Endothelial cell of umbilical vein (primary cell): Measurements from ENCODE around the gene BTAF1. TPM values are rescaled to one million over a fixed set of nuclear protein-coding genes. Genes with fewer than 3 reads are reported as not detected.

Source experiments
- BruUV-seq: library from RNA; stranded (reverse); fragments of 400-500 nt; replicated peaks from 2 replicates; lab custom pipeline; 2021; lab: Mats Ljungman, UMichigan
- CTCF ChIA-PET: fragments of 300-600, 350-600 bp; sonication (Branson Sonifier 250); formaldehyde crosslinking; loops from one replicate; lab custom pipeline; 2021; ENCODE audit warnings: antibody characterized with exemption, inconsistent platforms; lab: Charles Lee
- POLR2A ChIA-PET: fragments of 300-600, 350-600 bp; sonication (Branson Sonifier 250); formaldehyde crosslinking; loops from one replicate; lab custom pipeline; 2021; ENCODE audit warnings: antibody characterized with exemption, inconsistent platforms; lab: Charles Lee
- DNase-seq: peaks from one replicate; pipeline ENCODE4 v3.0.0-alpha.2; 2011; ENCODE audit warnings: low read depth, low spot score
- FAIRE-seq: peaks from 2 replicates; lab custom pipeline; 2011; peaks lifted over from hg19 to GRCh38; lab: Jason Lieb, UNC
- H2AFZ ChIP-seq: 2 replicates; pipeline ENCODE4 v1.6.0; 2012; ENCODE audit warnings: low read depth, low read length, control low read depth, inconsistent platforms
- H3K27ac ChIP-seq: 2 replicates; pipeline ENCODE4 v1.5.1; 2011; ENCODE audit warnings: low read depth, mild to moderate bottlenecking, control low read depth, low read length, moderate library complexity; ENCODE audit not compliant: insufficient read depth
- H3K27me3 ChIP-seq, 2 experiments: 2 replicates each; pipeline versions ENCODE4 v1.6.0 to v1.6.1; 2011; ENCODE audit warnings: low read length in 2 of 2, mixed read lengths in 1 of 2; ENCODE audit not compliant: control insufficient read depth in 2 of 2, insufficient read depth in 2 of 2
- H3K36me3 ChIP-seq, 2 experiments: 2 replicates in 1 of 2; 3 replicates in 1 of 2; pipeline ENCODE4 v1.5.1; 2011; ENCODE audit warnings: low read length in 2 of 2, mild to moderate bottlenecking in 1 of 2, moderate library complexity in 1 of 2; ENCODE audit not compliant: control insufficient read depth in 2 of 2, insufficient read depth in 2 of 2; ENCODE audit errors: extremely low read depth in 1 of 2
- H3K4me1 ChIP-seq: 3 replicates; pipeline ENCODE4 v1.5.1; 2011; ENCODE audit warnings: mild to moderate bottlenecking, low read length; ENCODE audit not compliant: control insufficient read depth, insufficient read depth; ENCODE audit errors: extremely low read depth
- H3K4me2 ChIP-seq: 2 replicates; pipeline ENCODE4 v1.6.1; 2011; ENCODE audit warnings: low read length, control low read depth, mixed read lengths; ENCODE audit not compliant: insufficient read depth
- H3K4me3 ChIP-seq, 3 experiments: fragments of 200-600 bp in 1 of 3; sonication (generic), shearing (Covaris generic) in 1 of 3; replicated peaks in 1 of 3; 2 replicates each; pipeline ENCODE4 v1.5.1; 2011 to 2016; ENCODE audit warnings: control low read depth in 3 of 3, low read length in 3 of 3, mild to moderate bottlenecking in 2 of 3, inconsistent platforms in 1 of 3, low read depth in 1 of 3, moderate library complexity in 1 of 3; ENCODE audit not compliant: insufficient read depth in 1 of 3
- H3K79me2 ChIP-seq: 2 replicates; pipeline ENCODE4 v1.6.0; 2012; ENCODE audit warnings: low read length, inconsistent platforms; ENCODE audit not compliant: control insufficient read depth, insufficient read depth
- H3K9ac ChIP-seq: replicated peaks from 2 replicates; pipeline ENCODE3; 2011; ENCODE audit warnings: low read length, control low read depth; ENCODE audit not compliant: insufficient read depth; ENCODE audit errors: extremely low read depth
- H3K9me1 ChIP-seq: replicated peaks from 3 replicates; pipeline ENCODE4 v1.6.0; 2011; ENCODE audit warnings: mild to moderate bottlenecking, low read length; ENCODE audit not compliant: control insufficient read depth, insufficient read depth; ENCODE audit errors: extremely low read depth
- H3K9me3 ChIP-seq: replicated peaks from 2 replicates; pipeline ENCODE4 v1.5.1; 2012; ENCODE audit warnings: low read length, inconsistent platforms; ENCODE audit not compliant: control insufficient read depth, insufficient read depth
- H4K20me1 ChIP-seq: replicated peaks from 2 replicates; pipeline ENCODE3; 2011; ENCODE audit warnings: mild to moderate bottlenecking, low read length; ENCODE audit not compliant: control insufficient read depth, insufficient read depth; ENCODE audit errors: extremely low read depth
- EZH2 ChIP-seq: IDR thresholded peaks from 2 replicates; pipeline ENCODE4 v1.6.1; 2012; ENCODE audit warnings: borderline replicate concordance, low read depth, mild to moderate bottlenecking, moderate library complexity, low read length, inconsistent platforms; ENCODE audit not compliant: severe bottlenecking
- FOS ChIP-seq: IDR thresholded peaks from 2 replicates; pipeline ENCODE4 v1.6.1; 2011; ENCODE audit warnings: mild to moderate bottlenecking, low read length, moderate library complexity, borderline replicate concordance; ENCODE audit not compliant: insufficient read depth
- GATA2 ChIP-seq: IDR thresholded peaks from 2 replicates; pipeline ENCODE4 v1.7.0; 2011; ENCODE audit warnings: low read depth, mild to moderate bottlenecking, moderate library complexity, mixed read lengths, low read length; ENCODE audit not compliant: insufficient read length, insufficient read depth
- JUN ChIP-seq: IDR thresholded peaks from 2 replicates; pipeline ENCODE4 v1.6.1; 2011; ENCODE audit warnings: borderline replicate concordance, low read depth; ENCODE audit not compliant: insufficient read length, insufficient read depth
- MYC ChIP-seq: IDR thresholded peaks from one replicate; pipeline ENCODE4 v1.6.1; 2011; ENCODE audit warnings: mild to moderate bottlenecking, low read depth, low read length
- POLR2A ChIP-seq: IDR thresholded peaks from 2 replicates; pipeline ENCODE4 v1.6.1; 2012; ENCODE audit warnings: low read depth, mild to moderate bottlenecking, control low read depth, low read length
- POLR2AphosphoS5 ChIP-seq: IDR thresholded peaks from 2 replicates; pipeline ENCODE4 v1.6.1; 2012; ENCODE audit warnings: low read depth, mild to moderate bottlenecking, control low read depth, low read length, moderate library complexity; ENCODE audit not compliant: insufficient read depth
- dilution Hi-C: fragments of 300-500 bp; cut with MboI; formaldehyde crosslinking; loops from one replicate; pipeline ENCODE4 v1.15.0; 2019; ENCODE audit warnings: low sequenced_read_pairs; ENCODE audit not compliant: extremely low pct_ligation_motif_present
- intact Hi-C: fragments of 100-400 bp; cut with micrococcal nuclease; formaldehyde crosslinking; loops from one replicate; pipeline ENCODE4 v1.10.0; 2022
- polyA plus RNA-seq, 4 experiments: library from polyadenylated mRNA; depleted of rRNA in 3 of 4; stranded (reverse) in 3 of 4; unstranded in 1 of 4; fragments of >200 nt; gene quantifications; 2 replicates each; pipeline versions ENCODE4 v1.2.1 to v1.2.3, GENCODE V29; 2011 to 2012; ENCODE audit warnings: missing spikeins in 1 of 4
- total RNA-seq: library from RNA; stranded (reverse); gene quantifications from 2 replicates; pipeline ENCODE4 v1.2.3, GENCODE V29; 2021
- TF ChIP-seq, protein P1 (sequence below), 2 donors: IDR thresholded peaks; 1 replicate in 1 of 2; 2 replicates in 1 of 2; pipeline ENCODE4 v1.5.1; 2011; ENCODE audit warnings: low read length in 2 of 2, mild to moderate bottlenecking in 2 of 2, moderate library complexity in 2 of 2, control low read depth in 1 of 2, inconsistent platforms in 1 of 2, low read depth in 1 of 2; ENCODE audit not compliant: insufficient read depth in 1 of 2; ENCODE audit errors: extremely low read depth in 1 of 2
- TF ChIP-seq, protein P2 (sequence below): IDR thresholded peaks from 2 replicates; pipeline ENCODE4 v1.6.1; 2011; ENCODE audit not compliant: insufficient read depth, insufficient read length

The BTAF1 gene
- total and polyA plus RNA-seq, 2 donors (not counting 3 experiments of a cell fraction or from before 2014, with no cell fraction given): 9.9 to 23.1 TPM

DNA sequence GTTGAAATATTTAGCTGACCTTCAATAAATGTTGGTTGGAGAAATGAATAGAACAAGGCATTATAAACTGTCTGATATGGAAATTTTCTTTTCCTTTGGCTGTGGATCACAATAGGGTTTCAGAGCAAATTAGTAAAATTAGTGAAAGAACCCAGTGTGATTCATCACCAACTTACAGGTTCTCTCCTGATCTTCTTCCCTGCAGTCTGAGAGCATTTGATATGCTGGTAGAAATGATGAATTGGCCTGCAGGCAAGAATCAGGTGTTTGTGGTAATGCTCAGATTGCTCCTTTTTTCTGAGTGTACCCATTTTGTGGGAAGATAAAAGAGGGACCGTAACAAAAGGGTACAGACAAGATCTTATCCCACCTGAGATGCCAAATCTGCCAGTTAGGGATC is 51.9 kb downstream of the BTAF1 start:
- H3K4me2 ChIP-seq: no peak overlapping the region
- no peaks in the 10 kb centered on the region for H3K27me3 ChIP-seq
- H3K9me1 ChIP-seq: no peaks in the 10 kb centered on the region
- intact Hi-C loops: no loop called here
- ChIA-PET CTCF (no interaction called here), POLR2A (no interaction called here)
- H4K20me1 ChIP-seq: no peaks in the 10 kb centered on the region
- no peak overlapping the region for H2AFZ ChIP-seq
- H3K9me3 ChIP-seq: no peaks in the 10 kb centered on the region
- H3K4me3 ChIP-seq: no peak overlapping the region
- H3K36me3 ChIP-seq: no peaks in the 10 kb centered on the region
- peaks cover 17% of the 10 kb centered on the region for H3K4me1 ChIP-seq
- no TSS peak for BruUV-seq
- no peaks in the 10 kb centered on the region for H3K79me2 ChIP-seq
- TF ChIP-seq FOS: no peak
- no peak for TF ChIP-seq POLR2A
- no peak for TF ChIP-seq JUN
- no peak for TF ChIP-seq MYC
- no peak for TF ChIP-seq GATA2
- TF ChIP-seq POLR2AphosphoS5: no peak
- TF ChIP-seq, protein P1, sequence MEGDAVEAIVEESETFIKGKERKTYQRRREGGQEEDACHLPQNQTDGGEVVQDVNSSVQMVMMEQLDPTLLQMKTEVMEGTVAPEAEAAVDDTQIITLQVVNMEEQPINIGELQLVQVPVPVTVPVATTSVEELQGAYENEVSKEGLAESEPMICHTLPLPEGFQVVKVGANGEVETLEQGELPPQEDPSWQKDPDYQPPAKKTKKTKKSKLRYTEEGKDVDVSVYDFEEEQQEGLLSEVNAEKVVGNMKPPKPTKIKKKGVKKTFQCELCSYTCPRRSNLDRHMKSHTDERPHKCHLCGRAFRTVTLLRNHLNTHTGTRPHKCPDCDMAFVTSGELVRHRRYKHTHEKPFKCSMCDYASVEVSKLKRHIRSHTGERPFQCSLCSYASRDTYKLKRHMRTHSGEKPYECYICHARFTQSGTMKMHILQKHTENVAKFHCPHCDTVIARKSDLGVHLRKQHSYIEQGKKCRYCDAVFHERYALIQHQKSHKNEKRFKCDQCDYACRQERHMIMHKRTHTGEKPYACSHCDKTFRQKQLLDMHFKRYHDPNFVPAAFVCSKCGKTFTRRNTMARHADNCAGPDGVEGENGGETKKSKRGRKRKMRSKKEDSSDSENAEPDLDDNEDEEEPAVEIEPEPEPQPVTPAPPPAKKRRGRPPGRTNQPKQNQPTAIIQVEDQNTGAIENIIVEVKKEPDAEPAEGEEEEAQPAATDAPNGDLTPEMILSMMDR (IDR thresholded peaks at IDR 0.05; ENCODE audit: extremely low read depth in 1 of 2, insufficient read depth in 1 of 2, low read depth in 1 of 2, low read length in 2 of 2): no peak
- TF ChIP-seq, protein P2, sequence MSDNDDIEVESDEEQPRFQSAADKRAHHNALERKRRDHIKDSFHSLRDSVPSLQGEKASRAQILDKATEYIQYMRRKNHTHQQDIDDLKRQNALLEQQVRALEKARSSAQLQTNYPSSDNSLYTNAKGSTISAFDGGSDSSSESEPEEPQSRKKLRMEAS: no peak
- no peak for TF ChIP-seq EZH2
- H3K9ac ChIP-seq: no peak overlapping the region
- H3K27ac ChIP-seq: no peak overlapping the region
- no peak for FAIRE-seq
- no peak for DNase-seq
- dilution Hi-C loops: no loop called here
